NCI-H1417 treated with DMSO at 0.1 percent for 48 hours (cell line): ENCODE results near the gene LRP1-AS.

ENCODE experiments used
- DNase-seq: peaks from one replicate; lab custom pipeline; 2025; lab: John Stamatoyannopoulos, UW

Gene LRP1-AS

DNA sequence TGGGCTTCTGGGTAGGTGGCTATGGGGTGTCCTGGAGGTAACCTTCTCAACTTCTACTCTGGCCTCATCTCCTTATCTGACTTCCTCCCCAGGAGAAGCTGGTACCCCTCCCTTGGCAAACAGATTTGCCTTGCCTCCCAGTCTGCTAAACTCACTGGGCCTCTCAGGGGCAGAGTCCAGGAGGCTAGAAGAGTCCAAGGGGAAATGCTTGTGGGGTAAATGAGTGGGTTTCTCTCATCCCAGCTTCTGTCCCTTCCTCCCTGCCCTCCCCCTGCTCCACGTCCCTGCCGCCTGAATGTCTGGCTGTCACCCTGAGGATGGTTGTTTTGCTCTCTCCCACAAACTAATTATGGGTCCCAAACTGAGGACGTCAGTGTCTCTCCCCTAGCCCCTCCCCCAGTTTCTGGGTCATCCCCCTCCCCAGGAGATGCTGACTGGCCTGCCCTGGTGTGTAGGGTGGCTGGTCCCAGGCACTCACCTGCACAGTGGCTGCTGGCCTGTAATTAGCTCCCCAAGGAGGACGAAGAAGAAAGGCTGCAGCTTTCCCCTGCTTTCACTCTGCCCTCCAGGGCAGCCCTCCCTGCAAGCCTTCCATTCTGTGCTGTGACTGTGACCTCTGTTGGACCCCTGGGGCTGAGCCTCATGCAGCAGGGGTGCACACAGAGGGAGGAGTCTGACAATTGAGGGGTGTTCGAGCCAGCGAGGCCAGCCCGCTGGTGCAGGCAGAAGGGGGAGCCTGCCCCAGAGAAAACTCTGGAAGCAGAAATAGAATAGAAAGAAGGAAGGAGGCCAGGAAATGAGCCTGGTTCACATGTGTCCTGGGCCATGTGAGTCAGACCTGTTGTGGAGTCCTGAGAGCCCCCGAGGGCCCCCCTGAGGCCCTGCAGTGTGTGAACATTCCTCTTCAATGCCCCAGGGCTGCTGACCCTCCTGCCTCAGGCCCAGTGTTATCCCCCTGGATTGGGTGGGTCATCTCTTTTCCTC, at the start of gene LRP1-AS:
Gene LRP1-AS (minus strand): TSS at position 659 of the 984 bp plus-strand sequence.
- no peak for DNase-seq

DNA sequence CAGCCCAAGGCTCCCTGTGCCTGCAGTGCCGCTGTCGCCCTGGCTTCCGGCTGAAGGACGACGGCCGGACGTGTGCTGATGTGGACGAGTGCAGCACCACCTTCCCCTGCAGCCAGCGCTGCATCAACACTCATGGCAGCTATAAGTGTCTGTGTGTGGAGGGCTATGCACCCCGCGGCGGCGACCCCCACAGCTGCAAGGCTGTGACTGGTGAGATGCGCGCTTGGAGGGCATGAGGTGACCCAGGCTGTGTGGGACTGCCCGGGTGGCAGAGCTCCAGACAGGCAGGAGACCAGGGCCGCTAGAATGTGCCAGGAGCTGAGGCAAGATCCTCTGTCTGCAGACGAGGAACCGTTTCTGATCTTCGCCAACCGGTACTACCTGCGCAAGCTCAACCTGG, 49.5 kb upstream of the LRP1-AS start:
- DNase-seq = no peak

DNA sequence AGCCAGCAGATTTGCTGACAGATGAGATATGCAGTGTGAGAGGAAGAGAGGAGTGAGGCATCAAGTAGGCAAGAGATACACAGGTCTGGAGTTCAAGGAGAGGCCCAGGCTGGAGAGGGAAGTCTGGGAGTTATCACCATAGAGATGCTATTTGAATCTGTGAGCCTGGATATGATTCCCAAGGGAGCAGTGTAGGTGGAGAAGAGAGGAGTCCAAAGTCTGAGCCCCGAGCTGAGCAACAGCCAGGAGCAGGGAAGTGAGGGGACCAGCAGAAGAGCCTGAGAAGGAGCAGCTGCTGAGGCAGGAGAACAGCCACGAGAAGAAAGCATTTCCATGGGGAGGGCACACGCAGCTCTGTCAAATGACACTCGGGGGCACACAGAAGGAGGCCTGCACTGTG, 49.0 kb upstream of the LRP1-AS start:
- DNase-seq = no peak

DNA sequence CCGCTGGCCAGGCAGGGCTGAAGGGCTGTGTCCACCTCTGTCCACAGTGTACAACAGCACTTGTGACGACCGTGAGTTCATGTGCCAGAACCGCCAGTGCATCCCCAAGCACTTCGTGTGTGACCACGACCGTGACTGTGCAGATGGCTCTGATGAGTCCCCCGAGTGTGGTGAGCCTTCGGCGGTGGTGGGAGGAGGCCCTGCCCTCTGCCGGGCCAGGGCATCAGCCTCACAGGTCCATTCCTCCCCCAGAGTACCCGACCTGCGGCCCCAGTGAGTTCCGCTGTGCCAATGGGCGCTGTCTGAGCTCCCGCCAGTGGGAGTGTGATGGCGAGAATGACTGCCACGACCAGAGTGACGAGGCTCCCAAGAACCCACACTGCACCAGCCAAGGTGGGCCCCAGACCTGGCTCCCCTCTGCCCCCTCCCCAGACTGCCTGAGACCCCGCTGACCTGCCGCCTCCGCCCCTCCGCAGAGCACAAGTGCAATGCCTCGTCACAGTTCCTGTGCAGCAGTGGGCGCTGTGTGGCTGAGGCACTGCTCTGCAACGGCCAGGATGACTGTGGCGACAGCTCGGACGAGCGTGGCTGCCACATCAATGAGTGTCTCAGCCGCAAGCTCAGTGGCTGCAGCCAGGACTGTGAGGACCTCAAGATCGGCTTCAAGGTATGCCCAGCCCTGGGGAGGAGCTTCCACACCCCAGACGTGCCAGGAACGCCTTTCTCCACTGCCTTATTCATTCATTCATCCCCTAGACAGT, 48.4 kb upstream of the LRP1-AS start:
- no peak for DNase-seq

DNA sequence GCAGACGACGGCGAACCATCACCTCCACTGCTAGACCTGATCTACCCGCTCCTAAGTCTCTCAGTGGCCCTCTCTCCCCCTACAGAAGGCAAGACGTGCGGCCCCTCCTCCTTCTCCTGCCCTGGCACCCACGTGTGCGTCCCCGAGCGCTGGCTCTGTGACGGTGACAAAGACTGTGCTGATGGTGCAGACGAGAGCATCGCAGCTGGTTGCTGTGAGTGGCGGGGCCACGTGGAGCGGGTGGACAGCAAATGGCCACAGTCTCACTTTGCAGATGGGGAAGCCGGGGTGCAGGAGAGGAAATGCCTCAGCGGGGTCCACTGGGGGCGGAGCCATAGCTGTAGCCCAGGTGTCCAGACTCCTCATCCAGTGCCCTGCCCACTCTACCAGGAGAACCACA, 47.8 kb upstream of the LRP1-AS start:
- DNase-seq = no peak

DNA sequence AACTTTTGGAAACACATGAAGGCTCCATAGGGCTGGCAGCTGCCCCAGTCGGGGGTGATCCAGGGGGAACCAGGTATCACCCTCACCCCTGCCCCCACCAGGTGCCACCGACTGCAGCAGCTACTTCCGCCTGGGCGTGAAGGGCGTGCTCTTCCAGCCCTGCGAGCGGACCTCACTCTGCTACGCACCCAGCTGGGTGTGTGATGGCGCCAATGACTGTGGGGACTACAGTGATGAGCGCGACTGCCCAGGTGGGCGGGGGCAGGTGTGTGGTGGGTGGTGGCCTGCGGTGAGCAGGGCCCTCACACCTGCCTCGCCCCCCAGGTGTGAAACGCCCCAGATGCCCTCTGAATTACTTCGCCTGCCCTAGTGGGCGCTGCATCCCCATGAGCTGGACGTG, 46.8 kb upstream of the LRP1-AS start:
- DNase-seq = no peak

DNA sequence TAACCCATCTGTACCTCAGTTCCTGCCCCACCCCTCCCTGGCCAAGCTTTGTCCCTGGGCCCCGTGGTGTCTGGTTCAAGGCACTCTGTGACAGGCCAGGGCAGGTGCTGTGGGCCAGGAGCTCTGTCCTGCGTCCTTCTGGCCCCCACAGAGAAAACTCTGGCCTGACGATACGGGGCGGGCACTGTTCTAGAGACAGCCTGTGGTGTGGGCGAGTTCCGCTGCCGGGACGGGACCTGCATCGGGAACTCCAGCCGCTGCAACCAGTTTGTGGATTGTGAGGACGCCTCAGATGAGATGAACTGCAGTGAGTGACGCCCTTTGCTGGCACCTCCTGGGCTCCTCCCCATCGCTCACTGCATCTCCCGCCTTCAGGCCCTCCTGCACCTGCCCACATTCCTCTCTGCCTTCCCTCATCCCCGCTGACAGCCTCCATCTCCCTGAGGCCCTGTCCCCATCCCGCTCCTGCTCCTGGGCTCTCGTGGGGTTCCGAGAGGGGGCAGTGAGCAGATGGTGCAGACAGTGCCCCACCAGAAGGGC, 46.4 kb upstream of the LRP1-AS start:
- DNase-seq = no peak

DNA sequence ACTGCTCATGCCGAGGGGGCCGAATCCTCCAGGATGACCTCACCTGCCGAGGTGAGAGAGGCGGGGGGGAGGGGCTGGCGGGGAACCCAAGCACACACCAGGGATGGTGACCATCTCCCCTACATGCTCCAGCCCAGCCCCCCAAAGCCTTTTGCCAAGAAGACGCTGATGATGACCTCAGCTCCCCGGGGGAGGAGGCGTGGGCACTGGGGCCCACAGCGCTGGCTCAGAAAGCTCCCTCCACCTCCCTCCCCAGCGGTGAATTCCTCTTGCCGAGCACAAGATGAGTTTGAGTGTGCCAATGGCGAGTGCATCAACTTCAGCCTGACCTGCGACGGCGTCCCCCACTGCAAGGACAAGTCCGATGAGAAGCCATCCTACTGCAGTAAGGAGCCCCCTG, 45.5 kb upstream of the LRP1-AS start:
- no peak for DNase-seq

DNA sequence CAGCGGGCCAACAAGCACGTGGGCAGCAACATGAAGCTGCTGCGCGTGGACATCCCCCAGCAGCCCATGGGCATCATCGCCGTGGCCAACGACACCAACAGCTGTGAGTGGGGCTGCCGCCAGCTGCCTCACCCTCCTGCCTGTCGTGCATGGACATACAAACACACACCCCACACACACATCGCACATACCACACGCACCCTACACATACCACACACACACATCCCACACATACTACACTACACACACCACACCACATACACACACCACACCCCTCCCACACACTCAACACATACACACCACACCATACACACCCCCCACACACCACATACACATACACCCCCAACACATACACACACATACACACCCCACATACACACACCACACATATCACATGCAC, 44.0 kb upstream of the LRP1-AS start:
- no peak for DNase-seq

DNA sequence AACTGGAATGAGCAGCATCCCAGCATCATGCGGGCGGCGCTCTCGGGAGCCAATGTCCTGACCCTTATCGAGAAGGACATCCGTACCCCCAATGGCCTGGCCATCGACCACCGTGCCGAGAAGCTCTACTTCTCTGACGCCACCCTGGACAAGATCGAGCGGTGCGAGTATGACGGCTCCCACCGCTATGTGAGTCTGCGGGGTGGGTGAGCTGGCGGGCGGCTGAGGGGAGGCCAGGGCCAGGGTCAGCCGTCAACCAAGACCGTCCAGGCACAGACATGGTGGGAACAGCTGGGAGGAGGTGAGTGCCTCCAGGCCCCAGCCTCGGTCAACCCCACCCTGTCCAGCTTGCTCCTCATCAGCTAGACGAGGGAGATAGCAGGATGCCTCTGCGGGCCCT, 43.4 kb upstream of the LRP1-AS start:
- no peak for DNase-seq

DNA sequence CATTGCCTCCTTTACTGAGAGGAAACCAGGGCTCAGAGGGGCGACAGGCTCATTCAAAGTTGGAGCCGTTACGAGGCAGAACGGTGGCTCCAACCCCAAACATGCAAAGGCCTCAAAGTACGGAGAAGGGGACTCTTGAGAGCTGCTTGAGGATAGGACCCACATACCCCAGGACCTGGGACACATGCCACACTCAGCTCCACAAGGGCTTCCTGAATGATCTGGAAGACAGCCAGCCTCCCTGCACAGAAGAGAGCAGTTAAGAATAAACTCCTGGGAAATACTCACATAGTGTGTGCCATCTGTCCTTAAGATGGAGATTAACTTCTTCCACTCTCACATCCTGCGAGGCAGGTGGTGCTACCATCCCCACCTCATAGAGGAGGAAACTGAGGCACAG, 42.6 kb upstream of the LRP1-AS start:
- no peak for DNase-seq

DNA sequence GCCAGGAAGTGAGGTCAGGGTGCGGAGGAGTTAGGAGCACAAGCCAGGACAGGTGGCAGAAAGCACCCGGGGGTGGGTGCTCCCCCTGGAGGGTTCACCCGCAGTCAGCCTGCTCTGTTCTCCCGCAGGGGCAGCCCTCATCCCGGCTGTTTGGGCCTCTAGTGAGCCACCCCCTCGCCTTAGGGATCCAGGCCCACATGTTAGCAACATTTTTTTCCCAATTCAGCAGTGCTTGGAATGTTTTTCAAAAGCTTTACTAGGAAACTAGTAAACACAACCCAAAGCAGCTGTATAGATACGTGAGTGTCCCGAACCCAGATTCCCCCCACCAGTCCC, 40.6 kb upstream of the LRP1-AS start:
- no peak for DNase-seq

DNA sequence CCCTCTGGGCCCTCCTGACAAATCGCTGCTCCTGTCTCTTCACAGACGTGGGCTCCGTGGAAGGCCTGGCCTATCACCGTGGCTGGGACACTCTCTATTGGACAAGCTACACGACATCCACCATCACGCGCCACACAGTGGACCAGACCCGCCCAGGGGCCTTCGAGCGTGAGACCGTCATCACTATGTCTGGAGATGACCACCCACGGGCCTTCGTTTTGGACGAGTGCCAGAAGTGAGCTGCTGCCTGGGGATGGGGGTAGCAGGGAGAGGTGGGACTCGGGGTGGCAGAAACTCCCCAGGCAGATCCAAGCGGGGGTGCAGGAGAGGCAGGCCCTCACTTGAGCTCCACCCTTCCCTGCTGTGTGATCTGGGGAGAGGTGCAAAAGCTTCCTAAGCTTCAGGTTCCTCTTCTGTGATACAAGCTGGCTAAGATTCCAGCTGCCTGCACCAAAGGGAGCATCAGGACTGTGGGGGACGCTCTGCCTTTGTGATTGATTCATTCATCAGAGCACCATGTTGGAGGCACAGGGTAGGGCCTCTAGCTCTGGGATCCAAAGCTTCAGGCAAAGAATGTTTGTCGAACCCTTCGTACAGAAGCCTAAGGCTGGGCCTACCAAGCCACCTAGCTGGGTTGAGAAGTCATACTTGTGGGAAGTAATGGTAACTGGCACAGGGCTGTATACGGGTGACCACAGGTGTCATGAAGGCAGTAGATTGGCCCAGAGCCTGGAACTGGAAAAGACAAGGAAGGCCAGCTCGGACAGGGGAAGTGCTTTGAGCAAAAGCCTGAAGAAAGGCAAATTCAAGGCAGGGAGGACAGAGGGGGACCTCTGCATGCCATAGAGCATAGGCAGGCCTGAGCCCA, 40.0 kb upstream of the LRP1-AS start:
- DNase-seq = no peak

DNA sequence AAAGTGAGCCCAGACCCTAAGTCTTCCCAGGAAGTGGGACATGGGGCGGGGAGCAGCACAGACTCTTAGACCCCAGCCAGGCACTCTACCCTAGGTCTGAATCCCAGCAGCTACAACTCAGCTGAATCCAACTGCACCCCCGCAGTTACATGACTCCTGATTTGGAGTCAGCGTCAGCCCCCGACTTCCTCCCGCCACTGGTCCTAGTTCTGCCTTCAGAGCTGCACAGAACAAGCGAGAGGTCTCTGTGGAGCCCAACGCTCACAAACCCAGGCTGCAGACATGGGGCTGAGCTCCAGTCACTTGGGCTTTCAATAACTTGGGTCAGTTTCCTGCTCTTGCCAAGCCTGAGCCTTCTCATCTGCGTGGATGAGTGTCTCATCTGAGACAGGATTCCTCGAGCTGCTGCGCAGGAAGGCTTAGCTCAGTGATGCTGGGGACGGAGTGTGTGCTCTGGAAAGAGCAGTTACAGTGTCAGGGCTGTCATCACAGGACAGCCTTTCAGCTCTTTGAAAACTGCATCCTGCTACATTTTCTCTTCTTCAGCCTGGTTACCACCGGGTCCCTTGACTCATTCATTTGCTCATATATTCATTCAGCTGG, 38.6 kb upstream of the LRP1-AS start:
- no peak for DNase-seq

DNA sequence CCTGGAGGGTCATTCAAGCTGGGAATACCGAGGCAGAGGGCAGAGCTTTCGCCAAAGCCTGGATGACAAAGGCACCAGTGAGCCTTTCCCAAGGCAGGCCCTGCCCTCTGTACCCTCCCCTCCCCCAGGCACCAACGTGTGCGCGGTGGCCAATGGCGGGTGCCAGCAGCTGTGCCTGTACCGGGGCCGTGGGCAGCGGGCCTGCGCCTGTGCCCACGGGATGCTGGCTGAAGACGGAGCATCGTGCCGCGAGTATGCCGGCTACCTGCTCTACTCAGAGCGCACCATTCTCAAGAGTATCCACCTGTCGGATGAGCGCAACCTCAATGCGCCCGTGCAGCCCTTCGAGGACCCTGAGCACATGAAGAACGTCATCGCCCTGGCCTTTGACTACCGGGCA, 38.0 kb upstream of the LRP1-AS start:
- no peak for DNase-seq

DNA sequence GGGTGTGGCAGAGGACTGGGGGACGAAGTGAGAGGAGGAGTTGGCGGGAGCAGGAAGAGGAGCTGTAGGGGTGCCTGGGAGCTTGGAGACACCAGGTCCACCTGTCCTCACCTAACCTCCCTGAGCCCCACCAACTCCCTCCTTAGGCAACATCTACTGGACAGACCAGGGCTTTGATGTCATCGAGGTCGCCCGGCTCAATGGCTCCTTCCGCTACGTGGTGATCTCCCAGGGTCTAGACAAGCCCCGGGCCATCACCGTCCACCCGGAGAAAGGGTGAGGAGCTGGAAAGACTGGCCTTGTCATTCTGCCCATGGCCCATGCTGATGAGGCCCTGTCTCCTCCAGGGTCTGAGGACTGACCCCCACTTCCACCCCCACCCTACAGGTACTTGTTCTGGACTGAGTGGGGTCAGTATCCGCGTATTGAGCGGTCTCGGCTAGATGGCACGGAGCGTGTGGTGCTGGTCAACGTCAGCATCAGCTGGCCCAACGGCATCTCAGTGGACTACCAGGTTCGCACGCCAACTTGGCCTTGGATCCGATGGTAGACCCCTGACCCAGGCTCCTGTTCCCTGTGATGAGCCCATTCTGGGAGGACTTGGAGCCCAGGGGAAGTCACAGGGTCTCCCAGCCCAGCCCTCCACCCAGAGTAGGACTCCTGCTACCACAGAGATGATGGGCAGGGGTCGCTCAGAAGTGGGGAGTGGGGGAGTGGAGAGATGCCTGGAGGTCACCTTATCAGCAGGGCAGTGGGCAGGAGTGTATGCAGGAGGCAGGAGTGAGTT, 36.7 kb upstream of the LRP1-AS start:
- DNase-seq = no peak

DNA sequence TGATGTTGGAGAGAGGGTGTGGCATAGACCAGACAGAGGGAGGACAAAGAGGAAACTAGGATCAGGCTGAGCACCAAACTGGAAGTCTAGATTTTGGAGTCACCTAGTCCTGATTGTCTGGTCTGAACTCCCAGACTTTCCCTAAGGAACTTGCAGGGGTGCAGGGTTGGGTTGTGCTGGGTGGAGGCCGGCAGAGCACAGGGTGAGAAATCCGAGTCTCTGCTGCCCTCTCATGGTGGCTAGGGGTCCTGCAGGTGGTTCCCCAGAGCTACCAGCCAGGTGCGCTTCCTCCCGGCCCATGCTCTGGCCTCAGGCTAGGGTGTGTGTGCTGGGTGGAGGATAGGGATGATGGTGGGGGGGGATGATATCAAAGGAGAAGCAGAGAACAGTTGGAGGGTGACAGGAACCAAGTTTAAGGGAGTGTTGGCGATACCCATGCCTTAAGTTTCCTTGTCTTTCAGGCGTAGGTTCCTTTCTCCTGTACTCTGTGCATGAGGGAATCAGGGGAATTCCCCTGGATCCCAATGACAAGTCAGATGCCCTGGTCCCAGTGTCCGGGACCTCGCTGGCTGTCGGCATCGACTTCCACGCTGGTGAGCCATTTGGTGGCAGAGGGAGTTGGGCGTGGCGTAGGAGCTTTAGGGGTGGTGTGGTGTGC, 35.6 kb upstream of the LRP1-AS start:
- DNase-seq = peak; percentile 20

DNA sequence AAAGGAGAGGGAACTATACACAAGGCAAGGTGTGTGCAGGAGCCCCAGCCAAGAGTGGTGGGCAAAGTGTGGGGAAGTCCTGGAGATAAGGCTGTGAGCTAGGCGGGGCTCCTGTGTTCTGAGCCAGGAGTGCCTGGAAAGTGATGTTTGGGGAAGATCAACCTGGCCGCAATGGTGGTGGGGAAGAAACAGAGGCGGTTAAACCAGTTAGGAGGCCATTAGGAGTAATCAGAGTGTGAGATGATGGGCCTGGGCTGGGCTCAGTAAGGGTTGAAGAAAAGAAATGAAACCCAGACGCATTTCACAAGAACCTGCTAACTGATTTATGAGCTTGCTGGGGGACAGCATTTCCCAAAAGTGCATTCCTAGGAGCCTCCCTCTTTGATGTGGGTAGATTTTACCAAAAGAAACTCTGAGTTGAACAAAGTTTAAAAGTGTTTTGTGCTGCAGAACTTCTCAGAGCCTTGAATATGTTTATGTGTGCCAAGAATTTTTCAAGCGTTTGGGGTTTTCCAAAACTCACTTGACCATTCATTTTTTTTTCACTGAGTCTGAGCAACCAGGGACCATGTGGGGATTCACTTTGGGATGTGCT, 34.2 kb upstream of the LRP1-AS start:
- DNase-seq = no peak

DNA sequence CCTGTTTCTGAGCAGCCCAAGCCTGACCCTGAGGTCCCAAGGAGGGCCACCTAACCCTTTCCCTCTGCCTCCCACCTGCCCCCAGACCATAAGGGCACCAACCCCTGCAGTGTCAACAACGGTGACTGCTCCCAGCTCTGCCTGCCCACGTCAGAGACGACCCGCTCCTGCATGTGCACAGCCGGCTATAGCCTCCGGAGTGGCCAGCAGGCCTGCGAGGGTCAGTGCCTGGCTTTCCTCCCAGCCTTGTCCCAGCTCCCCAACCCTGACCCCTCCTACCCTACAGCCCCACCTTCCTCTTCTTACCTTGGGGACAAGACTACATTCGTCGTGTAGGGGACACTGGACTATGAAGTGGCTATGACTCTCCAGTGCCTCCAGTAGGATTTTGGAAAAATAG, 33.7 kb upstream of the LRP1-AS start:
- DNase-seq = no peak
